Neural cell (in vitro differentiated cells): ENCODE data around the gene FSCN2. TPM values are rescaled to one million over a fixed set of nuclear protein-coding genes. Genes with fewer than 3 reads are reported as not detected.

Experiments used
- H2AFZ ChIP-seq: fragments of 200-600, 300-800 bp; sonication (generic), shearing (Covaris generic); 2 replicates; pipeline ENCODE4 v1.6.0; 2014; ENCODE audit warnings: low read depth, mild to moderate bottlenecking, antibody characterized with exemption, low read length, moderate library complexity
- H3F3A ChIP-seq: fragments of 200-600 bp; shearing (Covaris generic); 2 replicates; pipeline ENCODE4 v1.6.1; 2016; ENCODE audit warnings: mild to moderate bottlenecking, moderate library complexity, mixed read lengths, antibody characterized with exemption, low read length; ENCODE audit not compliant: insufficient read depth, poor library complexity, severe bottlenecking
- H3K27ac ChIP-seq: fragments of 200-600, 300-800 bp; sonication (generic), shearing (Covaris generic); 2 replicates; pipeline ENCODE4 v1.5.1; 2014; ENCODE audit warnings: mild to moderate bottlenecking, low read length, moderate library complexity
- H3K27me3 ChIP-seq: fragments of 300-800, 200-600 bp; sonication (generic), shearing (Covaris generic); 2 replicates; pipeline ENCODE4 v1.6.0; 2014; ENCODE audit warnings: mild to moderate bottlenecking, low read depth, low read length, moderate library complexity; ENCODE audit not compliant: insufficient read depth
- H3K36me3 ChIP-seq: fragments of 300-800, 200-600 bp; sonication (generic), shearing (Covaris generic); 2 replicates; pipeline ENCODE4 v1.5.1; 2014; ENCODE audit warnings: mild to moderate bottlenecking, antibody characterized with exemption, low read length, moderate library complexity; ENCODE audit not compliant: insufficient read depth
- H3K4me2 ChIP-seq: fragments of 300-800, 200-600 bp; sonication (generic), shearing (Covaris generic); 2 replicates; pipeline ENCODE4 v1.6.0; 2014; ENCODE audit warnings: mild to moderate bottlenecking, low read length
- H3K4me3 ChIP-seq: fragments of 300-800, 200-600 bp; sonication (generic), shearing (Covaris generic); 2 replicates; pipeline ENCODE4 v1.5.1; 2014; ENCODE audit warnings: mild to moderate bottlenecking, low read length, moderate library complexity
- H3K79me2 ChIP-seq: fragments of 200-600 bp; shearing (Covaris generic); replicated peaks from 2 replicates; pipeline ENCODE4 v1.6.0; 2014; ENCODE audit warnings: mild to moderate bottlenecking, low read length, moderate library complexity; ENCODE audit not compliant: insufficient read depth
- H3K9ac ChIP-seq: fragments of 300-800, 200-600 bp; sonication (generic), shearing (Covaris generic); 2 replicates; pipeline ENCODE4 v1.6.1; 2016; ENCODE audit warnings: mild to moderate bottlenecking, low read length, mixed read lengths
- H3K9me2 ChIP-seq: fragments of 200-600 bp; shearing (Covaris generic); 2 replicates; pipeline ENCODE4 v1.6.1; 2016; ENCODE audit warnings: mild to moderate bottlenecking, low read length, mixed read lengths; ENCODE audit not compliant: insufficient read depth
- H3K9me3 ChIP-seq: fragments of 200-600, 300-800 bp; sonication (generic), shearing (Covaris generic); 2 replicates; pipeline ENCODE4 v1.6.1; 2016; ENCODE audit warnings: mild to moderate bottlenecking, mixed run types, low read length, moderate library complexity, mixed read lengths
- H4K20me1 ChIP-seq: fragments of 200-600 bp; shearing (Covaris generic); 2 replicates; pipeline ENCODE4 v1.6.1; 2016; ENCODE audit warnings: mild to moderate bottlenecking, mixed run types; ENCODE audit not compliant: insufficient read depth
- CTCF ChIP-seq: fragments of 450-650 bp; IDR thresholded peaks from 2 replicates; pipeline ENCODE4 v1.5.1; 2014; ENCODE audit warnings: antibody characterized with exemption, mild to moderate bottlenecking, moderate library complexity; ENCODE audit not compliant: poor library complexity, severe bottlenecking
- EP300 ChIP-seq: fragments of 450-650 bp; conservative IDR thresholded peaks from 2 replicates; pipeline ENCODE4 v1.6.1; 2014; ENCODE audit warnings: antibody characterized with exemption, mild to moderate bottlenecking, moderate library complexity; ENCODE audit not compliant: poor library complexity, severe bottlenecking
- EZH2 ChIP-seq: fragments of 200-600, 300-800 bp; shearing (Covaris generic), sonication (generic); IDR thresholded peaks from 2 replicates; pipeline ENCODE4 v1.6.1; 2014; ENCODE audit warnings: antibody characterized with exemption, low read length, borderline replicate concordance, mild to moderate bottlenecking; ENCODE audit not compliant: insufficient read depth, poor library complexity, severe bottlenecking
- MXI1 ChIP-seq: fragments of 450-650 bp; conservative IDR thresholded peaks from 2 replicates; pipeline ENCODE4 v1.6.1; 2014; ENCODE audit warnings: antibody characterized with exemption, mild to moderate bottlenecking; ENCODE audit not compliant: poor library complexity, severe bottlenecking
- RAD21 ChIP-seq: fragments of 450-650 bp; conservative IDR thresholded peaks from 2 replicates; pipeline ENCODE4 v1.6.1; 2014; ENCODE audit warnings: antibody characterized with exemption, mild to moderate bottlenecking, moderate library complexity
- REST ChIP-seq: IDR thresholded peaks from 2 replicates; pipeline ENCODE4 v1.6.1; 2012; ENCODE audit warnings: borderline replicate concordance
- SMC3 ChIP-seq: fragments of 450-650 bp; conservative IDR thresholded peaks from 2 replicates; pipeline ENCODE4 v1.6.1; 2014; ENCODE audit warnings: antibody characterized with exemption, mild to moderate bottlenecking, moderate library complexity; ENCODE audit not compliant: poor library complexity
- TAF1 ChIP-seq: IDR thresholded peaks from 2 replicates; pipeline ENCODE4 v1.6.1; 2012; ENCODE audit warnings: low read depth
- polyA plus RNA-seq: library from polyadenylated mRNA; depleted of rRNA; stranded (reverse); fragments of >200 nt; gene quantifications from 2 replicates; pipeline ENCODE4 v1.2.3, GENCODE V29; 2014

FSCN2 gene
- polyA plus RNA-seq, 1 donor from 2014 or later, result 4.8 TPM

GRCh38 chr17:81539961-81540675 is 11.9 kb downstream of the FSCN2 start:
- H3K9me3 ChIP-seq, result no peaks in the 10 kb centered on the region
- no peak overlapping the region for H3K27ac ChIP-seq
- H4K20me1 ChIP-seq, result no peaks in the 10 kb centered on the region
- TF ChIP-seq TAF1 (no peak), RAD21 (no peak), MXI1 (no peak), EP300 (no peak), SMC3 (no peak), CTCF (no peak)
- H3K36me3 ChIP-seq, result no peaks in the 10 kb centered on the region
- H3K9ac ChIP-seq, result no peak overlapping the region
- no peaks in the 10 kb centered on the region for H3K79me2 ChIP-seq
- no peaks in the 10 kb centered on the region for H3K9me2 ChIP-seq
- no peak overlapping the region for H3K4me2 ChIP-seq
- no peaks in the 10 kb centered on the region for H3F3A ChIP-seq
- H2AFZ ChIP-seq, result no peak overlapping the region
- H3K4me3 ChIP-seq, result no peak overlapping the region
- no peaks in the 10 kb centered on the region for H3K27me3 ChIP-seq

- H3K9me3 ChIP-seq, result no peaks in the 10 kb centered on the region
- no peak overlapping the region for H2AFZ ChIP-seq
- H3K36me3 ChIP-seq, result no peaks in the 10 kb centered on the region
- TF ChIP-seq TAF1 (no peak), EZH2 (no peak)
- H3F3A ChIP-seq, result no peaks in the 10 kb centered on the region
- H3K4me2 ChIP-seq, result no peak overlapping the region
- no peaks in the 10 kb centered on the region for H3K27me3 ChIP-seq
- H4K20me1 ChIP-seq, result no peaks in the 10 kb centered on the region
- H3K9ac ChIP-seq, result no peak overlapping the region
- no peaks in the 10 kb centered on the region for H3K9me2 ChIP-seq
- H3K27ac ChIP-seq, result no peak overlapping the region
- H3K4me3 ChIP-seq, result no peak overlapping the region
- no peaks in the 10 kb centered on the region for H3K79me2 ChIP-seq
Measured at GRCh38 chr17:81540676-81541027, 12.5 kb downstream of the FSCN2 start.

- no peak overlapping the region for H3K4me2 ChIP-seq
- no peaks in the 10 kb centered on the region for H4K20me1 ChIP-seq
- H3K27me3 ChIP-seq, result no peaks in the 10 kb centered on the region
- H2AFZ ChIP-seq, result no peak overlapping the region
- H3F3A ChIP-seq, result no peaks in the 10 kb centered on the region
- TF ChIP-seq REST, result no peak
- TF ChIP-seq CTCF, result no peak
- TF ChIP-seq SMC3, result no peak
- TF ChIP-seq EZH2, result no peak
- no peak for TF ChIP-seq TAF1
- no peak for TF ChIP-seq RAD21
- no peaks in the 10 kb centered on the region for H3K9me2 ChIP-seq
- no peak overlapping the region for H3K27ac ChIP-seq
- no peaks in the 10 kb centered on the region for H3K9me3 ChIP-seq
- no peaks in the 10 kb centered on the region for H3K79me2 ChIP-seq
- H3K4me3 ChIP-seq, result no peak overlapping the region
- H3K9ac ChIP-seq, result no peak overlapping the region
- no peaks in the 10 kb centered on the region for H3K36me3 ChIP-seq
Measured at GRCh38 chr17:81541123-81541522, 12.9 kb downstream of the FSCN2 start.
